Karpas-422 (cell line): ENCODE data around the gene ERH. TPM values are rescaled to one million over a fixed set of nuclear protein-coding genes. Genes with fewer than 3 reads are reported as not detected.

Experiments used
- DNase-seq: peaks from one replicate; pipeline ENCODE4 v3.0.0-alpha.2; 2015
- H2AFZ ChIP-seq: fragments of 200-600 bp; sonication (generic); 2 replicates; pipeline ENCODE4 v1.6.1; 2014; ENCODE audit warnings: antibody characterized with exemption, low read length, mixed read lengths
- H3K27ac ChIP-seq: fragments of 200-600 bp; sonication (generic); 2 replicates; pipeline ENCODE4 v1.5.1; 2014; ENCODE audit warnings: mild to moderate bottlenecking, low read length, moderate library complexity
- H3K27me3 ChIP-seq: fragments of 200-600 bp; sonication (generic); 2 replicates; pipeline ENCODE4 v1.6.1; 2014; ENCODE audit warnings: low read length, mixed read lengths
- H3K36me3 ChIP-seq: fragments of 200-600 bp; sonication (generic); 2 replicates; pipeline ENCODE4 v1.6.1; 2014; ENCODE audit warnings: low read length, mixed read lengths; ENCODE audit not compliant: insufficient read depth
- H3K4me1 ChIP-seq: fragments of 200-600 bp; sonication (generic); 2 replicates; pipeline ENCODE4 v1.6.1; 2014; ENCODE audit warnings: mild to moderate bottlenecking, low read length, mixed read lengths
- H3K4me2 ChIP-seq: fragments of 200-600 bp; sonication (generic); 2 replicates; pipeline ENCODE4 v1.6.1; 2014; ENCODE audit warnings: low read length, low read depth, mild to moderate bottlenecking; ENCODE audit not compliant: poor library complexity, severe bottlenecking
- H3K4me3 ChIP-seq: fragments of 200-600 bp; sonication (generic); 2 replicates; pipeline ENCODE4 v1.5.1; 2014; ENCODE audit warnings: mild to moderate bottlenecking, antibody characterized with exemption, low read length, mixed read lengths
- H3K79me2 ChIP-seq: fragments of 200-600 bp; sonication (generic); 2 replicates; pipeline ENCODE4 v1.6.1; 2014; ENCODE audit warnings: mild to moderate bottlenecking, low read length, mixed read lengths
- H3K9ac ChIP-seq: fragments of 200-600 bp; sonication (generic); 2 replicates; pipeline ENCODE4 v1.6.0; 2014; ENCODE audit warnings: low read length
- H3K9me2 ChIP-seq: fragments of 200-600 bp; sonication (generic), shearing (Covaris generic); replicated peaks from 2 replicates; pipeline ENCODE4 v1.6.0; 2014; ENCODE audit warnings: mild to moderate bottlenecking, low read length, moderate library complexity; ENCODE audit not compliant: insufficient read depth
- H3K9me3 ChIP-seq: fragments of 300-700, 200-600 bp; sonication (generic); 2 replicates; pipeline ENCODE4 v1.6.1; 2014; ENCODE audit warnings: low read length, mixed read lengths
- H4K20me1 ChIP-seq: fragments of 200-600 bp; sonication (generic); 2 replicates; pipeline ENCODE4 v1.6.1; 2014; ENCODE audit warnings: mild to moderate bottlenecking, antibody characterized with exemption, low read length, low read depth; ENCODE audit not compliant: insufficient read depth
- total RNA-seq: library from RNA; depleted of rRNA; stranded (reverse); fragments of >200 nt; shearing (Covaris generic); gene quantifications from 2 replicates; pipeline ENCODE4 v1.2.3, GENCODE V29; 2014; ENCODE audit warnings: low replicate concordance

Gene ERH
- total RNA-seq, 1 experiment from 2014 or later, result 296 TPM

DNA sequence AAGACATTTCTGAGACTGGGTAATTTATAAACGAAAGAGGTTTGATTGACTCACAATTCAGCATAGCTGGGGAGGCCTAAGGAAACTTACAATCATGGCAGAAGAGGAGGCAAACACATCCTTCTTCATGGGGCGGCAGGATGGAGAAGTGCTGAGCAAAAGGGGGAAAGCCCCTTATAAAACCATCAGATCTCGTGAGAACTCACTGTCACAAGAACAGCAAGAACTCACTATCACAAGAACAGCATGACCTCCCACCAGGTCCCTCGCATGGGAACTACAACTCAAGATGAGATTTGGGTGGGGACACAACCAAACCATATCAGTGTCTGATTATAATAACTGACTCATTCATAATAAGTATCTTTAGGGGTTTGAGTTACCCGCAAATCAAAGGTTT lies 6.8 kb upstream of the ERH start:
- H3K9ac ChIP-seq, result no peak overlapping the region
- 0 out of 2 replicates have a peak, but pooled peaks cover 12% of the 10 kb centered on the region for H3K36me3 ChIP-seq
- no peaks in the 10 kb centered on the region for H3K27me3 ChIP-seq
- no peaks in the 10 kb centered on the region for H3K9me3 ChIP-seq
- peaks cover 100% of the 10 kb centered on the region for H3K79me2 ChIP-seq
- DNase-seq, result no peak
- no peak overlapping the region for H3K27ac ChIP-seq
- no peak overlapping the region for H3K4me2 ChIP-seq
- no peak overlapping the region for H2AFZ ChIP-seq
- H4K20me1 ChIP-seq, result no peaks in the 10 kb centered on the region
- H3K4me1 ChIP-seq, result peaks cover 27% of the 10 kb centered on the region
- H3K4me3 ChIP-seq, result no peak overlapping the region
- H3K9me2 ChIP-seq, result no peaks in the 10 kb centered on the region

DNA sequence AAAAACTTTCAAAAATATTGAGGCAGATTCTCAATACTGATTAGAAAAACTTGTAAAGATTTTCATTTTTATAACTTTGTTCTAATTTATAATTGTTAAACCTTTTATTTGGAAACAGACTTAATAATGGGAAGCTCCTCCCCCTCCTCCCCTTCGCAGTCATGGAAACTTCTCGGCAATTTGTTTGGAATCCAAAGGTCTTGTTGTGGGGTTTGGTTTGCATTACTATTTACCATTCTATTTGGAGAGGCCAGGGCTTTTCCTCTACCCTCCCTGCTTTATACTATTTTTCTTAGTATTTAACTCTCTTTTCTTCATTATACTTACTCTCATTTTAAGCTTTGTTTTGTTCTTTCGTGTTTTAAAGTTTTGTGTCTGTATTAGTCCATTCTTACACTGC lies 6.4 kb upstream of the ERH start:
- Histone ChIP-seq H4K20me1 (no peaks in the 10 kb centered on the region), H3K36me3 (0 out of 2 replicates have a peak, but pooled peaks cover 12% of the 10 kb centered on the region), H3K9ac (no peak overlapping the region), H3K9me2 (no peaks in the 10 kb centered on the region), H3K27ac (no peak overlapping the region), H3K79me2 (peaks cover 100% of the 10 kb centered on the region), H3K4me3 (no peak overlapping the region), H3K4me2 (no peak overlapping the region), H3K4me1 (peaks cover 31% of the 10 kb centered on the region), H3K27me3 (no peaks in the 10 kb centered on the region), H3K9me3 (no peaks in the 10 kb centered on the region), H2AFZ (no peak overlapping the region)
- no peak for DNase-seq

DNA sequence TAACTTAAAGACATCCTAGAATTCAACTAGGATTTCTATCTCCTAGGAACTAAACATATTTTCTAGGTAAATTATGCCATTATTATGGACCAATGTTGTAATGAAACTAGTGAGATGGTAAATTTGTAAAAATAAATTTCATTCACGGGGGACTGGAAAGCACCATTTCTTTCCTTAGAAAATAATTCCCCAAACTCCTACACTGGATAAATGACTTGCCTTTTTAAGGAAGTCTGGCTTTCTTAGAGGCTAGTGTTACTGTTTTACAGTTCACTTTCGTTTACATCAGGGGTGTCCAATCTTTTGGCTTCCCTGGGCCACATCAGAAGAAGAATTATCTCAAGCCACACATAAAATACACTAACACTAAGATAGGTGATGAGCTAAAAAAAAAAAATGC lies 3.7 kb upstream of the ERH start:
- H3K27me3 ChIP-seq, result no peaks in the 10 kb centered on the region
- no peaks in the 10 kb centered on the region for H3K9me2 ChIP-seq
- peaks cover 38% of the 10 kb centered on the region for H3K4me1 ChIP-seq
- H3K4me2 ChIP-seq, result peak overlapping the region; percentile 93
- no peak for DNase-seq
- peaks cover 96% of the 10 kb centered on the region for H3K79me2 ChIP-seq
- H3K27ac ChIP-seq, result no peak overlapping the region
- H3K4me3 ChIP-seq, result peak overlapping the region; percentile 91
- peaks cover 13% of the 10 kb centered on the region; the same call in 1 of the 2 replicates for H3K36me3 ChIP-seq
- H3K9me3 ChIP-seq, result no peaks in the 10 kb centered on the region
- H4K20me1 ChIP-seq, result peaks cover 5% of the 10 kb centered on the region
- H3K9ac ChIP-seq, result no peak overlapping the region
- H2AFZ ChIP-seq, result no peak overlapping the region

DNA sequence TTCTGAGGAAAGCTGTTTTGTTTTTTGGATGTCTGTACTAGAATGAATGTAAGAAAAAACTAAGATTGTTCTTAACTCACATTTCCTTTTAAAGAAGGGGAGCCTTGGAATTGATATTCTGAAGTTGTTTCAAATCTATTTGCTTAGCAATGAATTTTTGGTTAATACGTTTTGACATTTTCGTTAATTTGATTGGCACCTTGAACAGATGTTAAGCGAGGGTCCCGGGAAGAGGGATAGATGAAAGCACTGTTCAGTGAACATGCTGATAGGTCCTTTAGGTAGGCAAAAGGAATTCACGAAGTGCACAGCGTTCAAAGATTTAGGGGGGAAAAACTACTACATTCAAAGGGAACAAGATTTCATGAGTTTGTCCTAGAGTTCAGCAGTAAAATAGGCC lies 2.1 kb upstream of the ERH start:
- H2AFZ ChIP-seq, result no peak overlapping the region
- peaks cover 54% of the 10 kb centered on the region for H3K4me1 ChIP-seq
- no peak for DNase-seq
- H3K9me2 ChIP-seq, result no peaks in the 10 kb centered on the region
- H4K20me1 ChIP-seq, result peaks cover 14% of the 10 kb centered on the region
- peaks cover 96% of the 10 kb centered on the region for H3K79me2 ChIP-seq
- H3K9ac ChIP-seq, result peak overlapping the region; percentile 89
- H3K36me3 ChIP-seq, result peaks cover 30% of the 10 kb centered on the region; the same call in 1 of the 2 replicates
- no peaks in the 10 kb centered on the region for H3K27me3 ChIP-seq
- H3K4me3 ChIP-seq, result peak overlapping the region; percentile 91
- peak overlapping the region; percentile 93 for H3K4me2 ChIP-seq
- no peak overlapping the region for H3K27ac ChIP-seq
- no peaks in the 10 kb centered on the region for H3K9me3 ChIP-seq

DNA sequence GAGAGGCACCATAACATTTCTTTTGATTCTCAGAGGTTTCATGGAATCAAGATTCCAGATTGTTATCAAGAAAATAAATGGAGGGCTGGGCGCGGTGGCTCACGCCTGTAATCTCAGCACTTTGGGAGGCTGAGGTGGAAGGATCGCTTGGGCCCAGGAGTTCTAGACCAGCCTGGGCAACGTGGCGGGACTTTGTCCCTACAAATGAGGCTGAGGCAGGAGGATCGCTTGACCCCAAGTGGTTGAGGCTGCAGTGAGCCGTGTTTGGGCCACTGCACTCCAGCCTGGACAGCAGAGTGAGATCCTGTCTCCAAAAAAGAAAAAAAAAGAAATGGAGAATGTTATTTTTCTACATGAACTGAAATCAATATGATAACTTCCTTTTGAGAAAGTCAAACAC lies 1.7 kb upstream of the ERH start:
- H4K20me1 ChIP-seq, result peaks cover 16% of the 10 kb centered on the region
- no peak overlapping the region; the same call in 1 of the 2 replicates for H3K27ac ChIP-seq
- no peaks in the 10 kb centered on the region for H3K9me2 ChIP-seq
- DNase-seq, result no peak
- H3K4me2 ChIP-seq, result peak overlapping the region; percentile 93
- no peaks in the 10 kb centered on the region for H3K9me3 ChIP-seq
- H3K4me1 ChIP-seq, result peaks cover 54% of the 10 kb centered on the region
- H3K79me2 ChIP-seq, result peaks cover 96% of the 10 kb centered on the region
- no peaks in the 10 kb centered on the region for H3K27me3 ChIP-seq
- H3K9ac ChIP-seq, result peak overlapping the region; percentile 89
- peak overlapping the region; percentile 91 for H3K4me3 ChIP-seq
- no peak overlapping the region for H2AFZ ChIP-seq
- peaks cover 31% of the 10 kb centered on the region; the same call in 1 of the 2 replicates for H3K36me3 ChIP-seq

DNA sequence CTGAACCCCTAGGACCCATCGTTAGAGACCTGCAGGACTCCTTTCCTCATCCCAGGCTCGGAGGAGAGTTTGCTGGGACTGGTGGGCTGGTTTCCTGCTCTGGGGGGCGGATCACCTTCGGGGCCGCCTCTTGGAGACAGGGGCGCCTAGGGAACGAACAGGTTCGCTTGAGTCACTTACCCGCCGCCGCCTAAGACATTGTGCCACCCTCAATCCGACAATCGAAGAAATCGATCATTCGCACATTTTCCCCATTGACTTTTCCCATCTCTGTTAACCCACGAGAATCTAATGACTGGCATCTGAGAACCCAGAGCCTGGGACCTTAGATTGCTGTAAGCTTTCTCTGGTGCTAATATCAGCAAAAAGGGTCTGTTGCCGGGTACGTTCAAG lies 715 bp upstream of the ERH start:
- Histone ChIP-seq H3K9ac (peak overlapping the region; percentile 89), H4K20me1 (peaks cover 16% of the 10 kb centered on the region), H3K27ac (peak overlapping the region; percentile 75), H3K4me3 (peak overlapping the region; percentile 91), H3K36me3 (peaks cover 30% of the 10 kb centered on the region; the same call in 1 of the 2 replicates), H3K79me2 (peaks cover 96% of the 10 kb centered on the region), H3K4me2 (peak overlapping the region; percentile 93), H2AFZ (peak overlapping the region; percentile 13; the same call in 1 of the 2 replicates), H3K4me1 (peaks cover 54% of the 10 kb centered on the region), H3K27me3 (no peaks in the 10 kb centered on the region), H3K9me3 (no peaks in the 10 kb centered on the region), H3K9me2 (no peaks in the 10 kb centered on the region)
- DNase-seq, result no peak

DNA sequence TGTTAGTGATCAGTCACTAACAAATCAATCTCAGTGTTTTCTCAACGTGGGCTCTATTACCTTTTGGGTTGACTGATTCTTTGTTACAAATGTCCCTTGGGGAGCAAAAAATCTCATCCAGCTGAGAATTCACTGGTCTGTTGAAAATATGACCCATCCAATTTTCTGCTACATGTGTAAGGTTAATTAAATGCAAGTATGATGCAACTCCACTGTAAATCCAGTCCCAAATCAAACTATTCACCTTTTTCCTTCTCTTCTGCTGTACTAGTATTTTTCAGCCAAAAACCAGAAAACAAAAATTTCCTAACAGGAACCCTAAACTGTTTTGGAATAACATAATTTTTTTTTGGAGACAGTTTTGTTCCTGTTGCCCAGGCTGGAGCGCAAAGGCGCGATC lies 2.2 kb downstream of the ERH start:
- Histone ChIP-seq H3K9ac (no peak overlapping the region; the same call in 1 of the 2 replicates), H3K27ac (peak overlapping the region; percentile 0; the same call in 1 of the 2 replicates), H3K4me3 (peak overlapping the region; percentile 91; the same call in 1 of the 2 replicates), H3K36me3 (peaks cover 56% of the 10 kb centered on the region), H3K4me1 (peaks cover 52% of the 10 kb centered on the region), H2AFZ (no peak overlapping the region), H4K20me1 (peaks cover 30% of the 10 kb centered on the region), H3K9me2 (no peaks in the 10 kb centered on the region), H3K4me2 (peak overlapping the region; percentile 93), H3K27me3 (no peaks in the 10 kb centered on the region), H3K79me2 (peaks cover 97% of the 10 kb centered on the region), H3K9me3 (no peaks in the 10 kb centered on the region)
- no peak for DNase-seq

DNA sequence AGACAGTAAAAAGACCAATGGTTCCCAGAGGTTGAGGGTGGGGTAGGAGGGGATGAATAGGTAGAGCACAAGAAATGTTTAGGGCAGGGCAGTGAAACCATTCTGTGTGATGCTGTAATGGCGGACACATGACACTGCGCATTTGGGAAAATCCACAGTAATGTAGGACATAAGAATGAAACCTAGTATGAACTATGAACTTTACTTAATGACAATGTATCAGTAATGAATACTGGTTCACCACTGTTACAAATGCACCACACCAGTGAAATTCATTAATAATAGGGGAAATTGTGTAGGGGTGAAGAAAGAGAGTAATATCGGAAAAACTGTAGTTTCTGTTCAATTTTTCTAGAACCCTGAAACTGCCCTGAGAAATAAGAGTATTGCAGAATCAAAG lies 5.6 kb downstream of the ERH start:
- H3K9me3 ChIP-seq, result no peaks in the 10 kb centered on the region
- no peak overlapping the region for H3K9ac ChIP-seq
- H3K79me2 ChIP-seq, result peaks cover 99% of the 10 kb centered on the region
- no peak overlapping the region for H2AFZ ChIP-seq
- H3K36me3 ChIP-seq, result peaks cover 82% of the 10 kb centered on the region
- peaks cover 34% of the 10 kb centered on the region for H3K4me1 ChIP-seq
- no peaks in the 10 kb centered on the region for H3K9me2 ChIP-seq
- no peak overlapping the region for H3K4me2 ChIP-seq
- H3K27me3 ChIP-seq, result no peaks in the 10 kb centered on the region
- H4K20me1 ChIP-seq, result peaks cover 52% of the 10 kb centered on the region
- no peak overlapping the region for H3K27ac ChIP-seq
- no peak overlapping the region for H3K4me3 ChIP-seq
- DNase-seq, result no peak
